Lower leg skin (tissue), 3 donors: Measurements from ENCODE around the gene POC1A.

Experiments
- CTCF ChIP-seq, 3 donors: fragments of 450-650 bp; IDR thresholded peaks; one replicate each; pipeline ENCODE4 v1.5.1; 2016; ENCODE audit warnings: antibody characterized with exemption in 3 of 3, mild to moderate bottlenecking in 3 of 3, moderate library complexity in 2 of 3
- POLR2A ChIP-seq, 2 donors: fragments of 450-650 bp; IDR thresholded peaks; one replicate each; pipeline ENCODE4 v1.6.1; 2016 to 2017; ENCODE audit warnings: antibody characterized with exemption in 2 of 2, mild to moderate bottlenecking in 1 of 2, moderate library complexity in 1 of 2

DNA sequence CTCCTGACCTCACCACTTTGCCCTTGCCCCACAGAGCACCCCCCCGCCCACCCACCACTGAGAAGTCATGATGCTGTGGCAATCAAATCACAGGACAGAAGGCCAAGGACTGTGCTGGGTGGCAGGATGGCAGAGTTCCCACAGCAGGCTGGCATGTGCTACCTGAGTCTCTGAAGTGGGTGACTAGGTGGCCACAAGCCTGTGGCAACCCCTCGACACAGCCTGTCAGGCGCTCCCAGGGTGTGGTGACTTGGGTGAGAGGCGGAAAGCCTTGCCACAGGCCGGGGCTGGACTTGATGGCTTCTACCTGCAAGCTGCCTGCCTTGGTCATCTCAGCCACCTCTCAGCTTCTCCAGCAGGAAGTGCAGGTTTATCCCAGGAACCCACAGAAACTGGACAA, 82.2 kb downstream of the POC1A start:
- TF ChIP-seq CTCF (IDR thresholded peaks at IDR 0.05), result no peak
- TF ChIP-seq POLR2A (IDR thresholded peaks at IDR 0.05), result no peak
